HT-29 (cell line): ENCODE results near the gene AIFM1. TPM values are rescaled to one million over a fixed set of nuclear protein-coding genes. Genes with fewer than 3 reads are reported as not detected.
A peak's percentile ranks its signal among the peaks of the same experiment; 100 is the strongest.

Experiments used
- DNase-seq: peaks from one replicate; pipeline ENCODE4 v3.0.0-alpha.2; 2015; ENCODE audit warnings: low spot score
- total RNA-seq: library from RNA; depleted of rRNA; stranded (reverse); fragments of >200 nt; shearing (Covaris generic); gene quantifications from 2 replicates; pipeline ENCODE4 v1.2.3, GENCODE V29; 2014; rRNA removed

Gene AIFM1
- total RNA-seq: 28.4 and 39.7 TPM in 2 replicates

DNA sequence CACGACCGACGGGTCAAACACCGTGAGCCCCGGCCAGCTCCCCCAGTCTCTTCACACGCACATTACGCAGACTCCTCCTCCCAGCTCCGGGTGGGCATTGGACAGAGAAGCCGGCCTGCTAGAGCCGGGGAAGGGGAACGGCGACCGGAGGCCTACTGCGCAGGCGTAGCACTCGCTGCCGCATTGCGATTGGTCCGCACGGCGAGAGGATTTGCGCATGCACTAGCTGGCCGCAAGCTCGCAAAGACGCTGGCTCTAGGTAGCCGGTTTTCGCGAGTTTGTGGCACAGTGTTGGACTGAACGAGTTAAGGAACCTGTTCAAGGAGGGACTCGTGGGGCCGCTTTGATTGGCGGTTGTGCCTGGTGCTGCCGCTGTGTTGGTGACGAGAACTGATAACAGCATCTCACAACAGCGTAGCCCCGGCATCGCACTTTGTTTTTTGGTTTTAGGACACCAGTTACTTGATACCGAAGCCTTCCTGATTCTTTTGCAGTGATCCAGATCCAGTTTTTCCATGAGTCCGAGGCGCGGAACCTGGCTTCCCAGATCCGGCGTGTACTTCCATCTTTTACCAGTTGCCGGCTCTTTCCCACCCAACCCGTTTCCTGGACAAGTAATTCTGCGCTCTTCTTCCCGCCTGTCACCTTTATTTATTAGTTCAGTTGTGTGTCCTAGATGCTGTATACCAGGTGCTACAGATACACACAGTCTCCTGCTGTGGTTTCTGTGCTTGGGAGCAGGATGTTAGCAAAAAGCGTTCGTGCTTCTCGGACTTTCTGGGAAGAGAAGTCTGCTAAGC is at the start of gene AIFM1:
Gene AIFM1 (minus strand): TSS at position 139 of the 800 bp plus-strand sequence. CDS start 185 bp downstream, outside the sequence.
- peak; percentile 92 for DNase-seq

DNA sequence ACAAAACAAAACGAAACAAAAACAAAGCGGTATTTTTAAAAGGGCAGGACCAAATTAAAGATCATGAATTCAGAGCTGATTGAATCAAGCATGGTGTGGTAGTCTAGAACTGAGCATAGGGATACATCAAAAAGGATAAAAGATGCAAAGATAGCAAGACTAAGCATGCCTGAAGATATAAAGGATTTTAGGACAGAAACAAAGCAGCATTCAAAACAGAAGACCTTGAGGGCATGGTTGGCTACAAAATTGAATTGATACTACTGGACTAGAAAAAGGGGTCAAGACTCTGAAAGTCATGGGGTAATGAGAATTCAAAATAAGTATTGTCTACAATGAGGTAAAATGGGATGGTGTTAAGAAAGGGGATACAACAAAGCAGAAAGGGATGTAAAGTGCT is 47.7 kb upstream of the AIFM1 start:
- DNase-seq: no peak

DNA sequence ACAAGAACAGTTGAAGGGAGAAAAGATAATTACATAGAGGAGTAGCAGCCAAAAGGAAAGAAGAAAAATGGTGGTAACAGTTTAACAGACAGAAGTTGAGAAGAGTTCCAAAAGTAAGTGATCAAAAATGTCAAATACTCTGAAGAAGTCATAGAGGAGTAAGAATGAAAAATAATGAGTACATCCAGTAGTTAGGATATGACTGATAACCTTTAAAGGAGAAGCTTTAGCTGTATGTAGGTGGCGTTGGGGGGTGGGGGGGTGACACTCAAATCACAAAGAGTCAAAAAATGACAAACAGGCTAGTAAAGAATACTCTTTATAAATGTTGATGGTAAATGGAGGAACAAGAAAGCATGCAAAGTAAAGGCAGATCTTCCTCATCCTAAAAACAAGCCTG is 46.7 kb upstream of the AIFM1 start:
- DNase-seq: no peak

DNA sequence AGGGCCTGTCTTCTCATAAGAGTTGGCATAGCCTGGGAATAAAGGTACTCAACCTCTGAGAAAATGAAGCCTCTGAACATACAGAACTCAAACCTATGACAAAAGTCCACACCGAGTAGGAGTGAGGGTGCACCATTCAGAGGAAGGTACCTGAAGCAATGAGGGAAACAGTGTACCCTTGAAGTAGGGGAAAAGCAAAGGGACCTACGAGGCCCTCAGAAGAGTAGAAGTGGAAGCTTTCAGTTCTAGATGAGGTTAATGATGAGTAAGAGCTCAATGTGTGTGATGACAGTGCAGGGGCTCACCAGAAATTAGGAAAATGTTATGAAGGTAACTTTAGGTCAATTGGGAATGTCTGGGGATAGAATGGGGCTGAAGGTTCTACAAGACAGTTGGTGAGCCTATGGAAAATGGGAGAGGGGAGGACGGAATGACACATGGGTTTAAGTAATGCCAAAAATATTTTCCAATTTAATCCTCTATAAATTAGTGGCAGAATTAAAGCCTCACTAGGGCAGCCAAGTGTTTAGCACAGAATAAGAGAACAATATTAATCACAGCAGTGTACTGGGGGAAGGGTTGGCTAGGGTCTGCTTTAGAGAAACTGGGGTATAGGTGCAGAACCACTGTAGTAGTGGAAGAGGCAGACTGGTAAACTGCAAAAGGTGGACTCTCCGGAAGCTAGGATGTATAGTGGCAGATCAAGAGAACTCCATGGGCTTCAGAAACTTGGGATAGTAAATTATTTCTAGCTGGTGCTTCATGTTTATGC is 46.0 kb upstream of the AIFM1 start:
- no peak for DNase-seq

DNA sequence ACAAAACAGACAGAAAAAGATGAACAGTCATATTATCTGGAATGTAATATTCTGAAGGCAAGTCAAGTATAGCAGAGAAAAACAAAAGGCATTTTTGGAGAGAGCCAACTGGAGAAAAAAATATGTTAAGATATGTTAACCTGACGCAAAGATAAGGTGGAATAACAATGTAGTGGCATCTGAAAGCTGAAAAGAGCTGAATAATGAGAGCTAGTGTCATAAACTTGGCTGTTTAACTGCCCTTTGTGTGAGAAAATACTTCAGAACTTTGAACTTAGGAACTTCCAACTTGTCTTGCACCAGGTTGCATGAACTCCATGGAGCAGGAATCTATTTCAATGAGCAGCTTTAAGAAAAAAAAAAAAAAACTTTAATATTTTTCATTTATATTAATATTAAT is 39.0 kb upstream of the AIFM1 start:
- no peak for DNase-seq

DNA sequence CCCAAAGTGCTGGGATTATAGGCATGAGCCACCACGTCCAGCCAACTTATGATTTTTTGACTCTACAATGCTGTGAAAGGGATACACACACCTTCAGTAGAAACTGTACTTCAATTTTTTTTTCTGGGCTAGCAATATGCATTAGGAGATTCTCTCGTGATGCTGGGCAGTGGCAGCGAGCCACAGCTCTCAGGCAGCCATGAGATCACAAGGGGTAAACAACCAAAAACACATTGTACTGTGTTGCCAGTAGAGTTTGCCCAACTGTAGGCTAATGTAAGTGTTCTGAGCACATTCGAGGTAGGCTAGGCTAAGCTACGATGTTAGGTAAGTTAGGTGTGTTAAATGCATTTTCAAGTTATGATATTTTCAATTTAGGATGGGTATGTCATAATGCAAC is 31.8 kb upstream of the AIFM1 start:
- DNase-seq: no peak

DNA sequence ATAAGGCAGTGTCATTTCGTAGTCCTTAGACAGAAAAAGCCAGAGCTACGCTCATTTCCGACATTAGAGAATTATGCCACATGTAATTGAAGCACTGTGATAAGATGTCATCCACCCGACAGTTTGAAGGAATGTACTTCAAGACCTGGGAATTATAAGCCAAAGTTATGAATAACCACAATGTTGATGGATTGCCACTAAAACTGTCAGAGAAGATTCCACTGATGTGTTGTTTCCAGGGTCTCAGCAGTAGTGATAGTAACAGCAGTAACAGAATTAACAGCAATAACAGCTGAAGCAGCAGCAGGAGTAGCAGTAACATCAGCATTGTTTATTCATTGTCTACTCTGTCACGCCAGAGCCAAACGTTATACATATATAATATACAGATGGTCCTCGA is 30.8 kb upstream of the AIFM1 start:
- no peak for DNase-seq

DNA sequence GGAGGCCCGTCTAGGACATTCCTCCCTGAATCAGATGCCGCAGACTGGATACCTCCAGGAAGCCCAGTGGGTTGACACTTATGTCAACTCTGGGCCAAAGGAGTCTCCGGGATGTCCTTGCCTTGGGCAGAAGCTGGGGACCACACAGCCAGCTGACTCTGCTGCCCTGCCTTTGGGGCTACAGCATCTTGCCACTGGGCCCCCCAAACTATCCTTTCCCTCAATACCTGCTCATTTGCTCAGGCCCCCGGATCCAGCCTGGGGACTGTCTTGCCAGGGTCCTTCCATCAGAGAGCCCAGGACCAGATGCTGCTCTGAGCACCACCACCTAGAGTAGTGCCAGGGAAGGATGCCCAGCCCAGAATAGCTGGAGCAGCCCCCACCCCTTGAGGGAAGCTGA is 25.2 kb upstream of the AIFM1 start:
- DNase-seq: no peak

DNA sequence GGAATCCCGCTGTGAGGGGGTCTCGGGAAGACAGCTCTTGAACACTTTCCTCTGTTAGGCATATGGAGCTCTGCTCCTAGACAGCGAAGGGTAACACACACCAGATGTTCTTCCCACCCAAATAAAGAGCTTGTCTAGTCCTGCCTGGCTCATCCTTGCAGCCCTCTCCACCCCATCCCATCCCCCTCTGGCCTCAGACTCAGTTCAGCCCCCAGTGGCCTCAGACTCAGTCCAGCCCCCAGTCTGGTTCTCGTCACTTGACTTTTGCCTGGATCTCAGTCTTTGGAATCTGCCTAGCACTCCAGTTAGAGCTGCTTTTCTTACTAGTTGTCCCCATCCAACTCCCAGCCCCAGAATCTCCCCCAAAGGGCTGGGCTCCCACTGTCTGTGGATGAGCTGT is 21.0 kb upstream of the AIFM1 start:
- DNase-seq: no peak

DNA sequence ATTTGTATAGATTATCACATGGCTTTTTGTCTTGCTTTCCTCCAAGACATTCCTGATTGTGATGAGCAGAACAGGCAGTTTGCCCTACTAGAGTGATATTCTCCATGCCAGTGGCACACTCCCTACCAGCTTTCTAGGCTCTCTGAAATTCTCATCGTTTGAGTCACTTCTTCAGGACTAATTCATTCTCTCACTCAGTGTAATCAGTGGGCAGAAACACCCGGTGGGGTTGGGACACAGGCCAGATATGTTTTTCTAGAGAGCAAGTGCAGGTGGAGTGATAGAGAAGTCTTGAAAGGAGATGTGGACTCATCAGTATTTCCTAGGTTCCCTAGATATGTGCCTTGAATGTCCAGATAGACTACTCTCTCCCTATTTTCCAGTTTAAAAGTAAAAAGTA is 19.2 kb upstream of the AIFM1 start:
- no peak for DNase-seq

DNA sequence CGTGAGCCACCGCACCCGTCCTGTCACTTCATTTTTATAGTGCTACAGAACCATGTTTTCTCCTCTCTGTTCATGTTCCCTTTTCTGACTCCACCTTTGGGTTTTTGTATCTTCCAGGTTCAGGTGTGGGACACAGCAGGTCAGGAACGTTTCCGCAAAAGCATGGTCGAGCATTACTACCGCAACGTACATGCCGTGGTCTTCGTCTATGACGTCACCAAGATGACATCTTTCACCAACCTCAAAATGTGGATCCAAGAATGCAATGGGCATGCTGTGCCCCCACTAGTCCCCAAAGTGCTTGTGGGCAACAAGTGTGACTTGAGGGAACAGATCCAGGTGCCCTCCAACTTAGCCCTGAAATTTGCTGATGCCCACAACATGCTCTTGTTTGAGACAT is 18.5 kb upstream of the AIFM1 start:
- DNase-seq: no peak

DNA sequence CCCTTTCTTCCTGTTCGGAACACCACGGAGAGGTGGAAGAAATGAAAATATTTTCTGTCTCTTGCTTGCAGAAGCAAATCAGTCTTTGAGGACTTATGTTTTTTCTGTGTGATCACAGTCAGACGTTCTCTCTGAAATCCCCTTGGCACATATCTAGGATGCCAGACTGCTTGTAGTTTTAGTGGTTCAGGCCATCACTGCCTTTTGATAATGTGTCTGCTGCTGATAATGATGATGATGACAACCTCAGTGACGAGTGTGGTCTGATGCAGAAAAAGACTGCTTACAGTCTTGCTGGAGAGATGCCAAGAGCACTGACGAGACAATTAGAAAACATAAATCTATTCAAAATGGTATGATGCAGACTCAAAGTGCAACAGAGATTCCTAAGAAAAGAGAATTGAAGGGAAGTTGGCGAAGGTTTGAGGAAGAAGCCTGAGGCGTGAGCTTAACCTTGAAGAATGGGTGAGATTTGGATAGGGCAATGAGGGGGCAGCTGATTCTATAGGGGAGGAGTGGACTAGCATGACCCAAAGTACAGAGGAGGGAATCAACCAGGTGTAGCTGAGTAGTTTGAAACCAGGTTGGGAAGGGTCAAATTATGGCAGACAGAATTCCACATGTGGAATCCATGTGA is 14.1 kb upstream of the AIFM1 start:
- DNase-seq: no peak

DNA sequence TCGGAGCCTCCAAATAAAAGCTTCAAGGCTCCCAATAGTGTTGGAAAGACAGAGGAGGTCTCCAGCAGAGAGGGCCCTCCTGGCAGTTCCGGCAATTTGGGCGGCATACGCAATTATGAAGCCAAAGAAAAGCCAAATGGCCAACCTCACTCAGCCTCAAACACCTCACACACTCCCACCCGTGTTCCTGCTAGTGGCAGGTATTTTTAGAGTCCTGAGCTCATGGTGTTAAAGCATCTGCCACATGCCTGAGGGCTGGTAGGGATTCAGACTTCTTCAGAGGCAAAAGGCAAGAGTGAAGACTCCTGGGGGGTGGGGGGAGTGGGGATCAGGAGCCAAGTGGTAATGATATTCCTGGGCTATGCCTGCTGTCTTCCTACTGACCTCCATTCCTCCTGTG is 13.5 kb upstream of the AIFM1 start:
- DNase-seq: no peak

DNA sequence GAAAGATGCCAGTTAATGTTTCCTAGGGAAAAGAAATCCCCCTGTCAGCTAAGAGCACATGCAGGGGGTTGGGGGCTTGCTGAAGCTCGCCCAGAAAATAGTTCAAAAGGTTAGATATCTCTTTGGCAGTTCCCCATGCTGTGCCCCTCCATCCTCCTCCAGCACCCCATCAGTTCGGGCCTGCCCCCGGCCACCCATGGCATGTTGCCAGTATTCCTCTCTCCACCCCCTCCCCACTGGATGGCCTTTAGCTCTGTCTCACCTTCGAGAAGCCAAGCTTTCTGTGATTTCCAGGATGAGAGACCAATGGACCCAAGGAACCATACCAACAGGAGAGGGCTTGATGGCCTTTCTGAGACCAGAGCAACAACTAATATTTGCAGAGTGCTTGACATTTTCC is 11.3 kb upstream of the AIFM1 start:
- DNase-seq: no peak

DNA sequence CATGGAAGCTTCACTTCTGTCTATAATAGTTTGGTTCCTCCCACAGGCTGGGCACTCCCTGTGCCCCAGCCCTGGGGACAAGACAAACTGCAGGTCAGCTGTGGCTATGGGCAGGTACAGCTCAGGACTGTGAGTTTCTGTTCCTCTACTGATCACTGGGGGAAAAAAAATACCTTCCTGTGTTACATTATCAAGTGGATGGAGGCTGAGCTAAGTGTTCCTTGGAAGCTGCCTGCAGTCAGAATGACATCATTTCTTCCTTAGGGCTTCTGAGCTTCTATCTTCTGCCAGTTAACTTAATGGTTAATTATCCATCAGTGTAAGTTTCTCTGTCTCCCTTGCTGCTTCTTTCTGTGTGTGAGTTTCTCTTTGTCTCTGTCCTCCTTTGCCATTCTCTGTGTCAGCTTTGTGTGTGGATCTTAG is 10.7 kb upstream of the AIFM1 start:
- DNase-seq: no peak

DNA sequence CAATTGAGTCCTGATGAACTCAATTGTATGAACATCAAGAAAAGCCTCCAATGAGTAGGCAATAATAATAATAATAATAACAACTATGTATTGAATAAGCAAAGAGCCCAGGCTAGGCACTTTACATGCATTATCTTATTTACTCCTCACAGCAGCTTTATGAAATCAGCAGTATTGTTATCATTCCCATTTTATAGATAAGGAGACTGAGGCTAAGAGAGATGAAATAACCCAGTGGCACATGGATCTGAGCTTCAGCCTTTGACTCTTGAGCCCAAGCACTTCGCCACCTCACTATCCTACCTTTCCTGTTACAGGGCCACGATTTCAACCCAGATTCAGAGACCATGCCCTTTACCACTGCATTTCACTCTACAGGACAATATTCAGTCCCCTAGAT is 9.3 kb upstream of the AIFM1 start:
- no peak for DNase-seq

DNA sequence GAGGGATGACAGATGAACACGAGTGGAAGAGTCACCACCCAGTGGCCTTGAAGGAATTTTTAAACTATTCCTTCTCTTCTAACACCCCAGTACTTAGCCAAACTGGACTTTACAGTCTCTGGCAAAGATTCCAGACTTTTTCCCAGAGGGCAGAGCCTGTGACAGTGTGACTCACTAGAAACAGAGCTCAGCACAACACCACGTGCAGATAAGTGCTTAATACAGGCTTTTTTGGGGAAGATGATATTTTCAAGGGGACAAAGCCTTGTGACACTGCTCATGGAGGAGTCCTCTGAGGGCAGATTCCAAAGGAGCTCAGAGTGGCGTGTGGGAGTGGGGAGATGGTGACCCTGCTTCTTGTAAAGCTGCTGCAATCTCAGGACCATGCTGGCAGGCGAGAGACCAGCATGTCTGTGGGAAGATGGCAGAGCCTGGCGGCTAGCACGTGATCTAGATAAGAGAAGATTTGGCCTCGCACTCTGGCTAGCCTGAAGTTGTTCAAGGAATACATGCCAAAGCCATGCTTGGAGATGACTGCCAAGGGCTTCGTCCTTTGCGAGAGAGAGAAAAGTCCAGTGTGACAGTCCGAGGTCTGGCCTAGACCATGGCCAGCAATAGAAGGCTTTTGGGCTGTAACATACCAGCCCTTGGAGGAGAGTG is 8.5 kb upstream of the AIFM1 start:
- DNase-seq: no peak

DNA sequence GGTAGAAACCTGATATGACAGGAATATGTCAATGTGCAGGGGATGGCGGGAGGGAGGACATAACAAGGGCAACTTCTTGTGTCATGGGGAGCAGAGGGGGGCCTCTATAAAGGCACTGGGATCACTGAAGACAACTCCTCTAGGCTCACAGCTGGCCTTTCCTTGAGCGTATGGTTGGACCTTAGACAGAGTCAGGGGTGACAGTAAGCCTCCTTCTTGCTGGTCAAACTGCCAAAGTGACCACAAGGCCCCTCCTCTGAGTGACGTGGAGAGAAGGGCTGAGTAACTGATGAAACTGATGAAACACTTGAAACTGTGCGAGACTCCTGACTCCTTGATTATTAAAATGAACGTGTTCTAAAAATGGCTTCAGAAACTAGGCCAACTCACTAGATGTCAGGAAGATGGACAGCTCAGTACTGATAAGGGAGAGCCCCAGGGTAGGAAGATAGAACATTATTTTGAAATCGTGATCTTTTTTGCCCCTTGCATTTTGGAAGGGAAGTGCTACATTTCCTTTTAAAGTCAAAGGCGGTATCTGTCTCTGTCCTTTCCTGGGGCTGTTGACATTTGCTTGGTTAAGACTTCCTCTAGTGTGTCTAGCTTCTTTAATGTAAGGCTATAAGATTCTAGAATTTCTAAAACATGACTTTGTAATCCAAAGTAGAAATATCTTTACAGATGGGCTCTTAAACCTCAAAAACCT is 7.7 kb upstream of the AIFM1 start:
- DNase-seq: no peak

DNA sequence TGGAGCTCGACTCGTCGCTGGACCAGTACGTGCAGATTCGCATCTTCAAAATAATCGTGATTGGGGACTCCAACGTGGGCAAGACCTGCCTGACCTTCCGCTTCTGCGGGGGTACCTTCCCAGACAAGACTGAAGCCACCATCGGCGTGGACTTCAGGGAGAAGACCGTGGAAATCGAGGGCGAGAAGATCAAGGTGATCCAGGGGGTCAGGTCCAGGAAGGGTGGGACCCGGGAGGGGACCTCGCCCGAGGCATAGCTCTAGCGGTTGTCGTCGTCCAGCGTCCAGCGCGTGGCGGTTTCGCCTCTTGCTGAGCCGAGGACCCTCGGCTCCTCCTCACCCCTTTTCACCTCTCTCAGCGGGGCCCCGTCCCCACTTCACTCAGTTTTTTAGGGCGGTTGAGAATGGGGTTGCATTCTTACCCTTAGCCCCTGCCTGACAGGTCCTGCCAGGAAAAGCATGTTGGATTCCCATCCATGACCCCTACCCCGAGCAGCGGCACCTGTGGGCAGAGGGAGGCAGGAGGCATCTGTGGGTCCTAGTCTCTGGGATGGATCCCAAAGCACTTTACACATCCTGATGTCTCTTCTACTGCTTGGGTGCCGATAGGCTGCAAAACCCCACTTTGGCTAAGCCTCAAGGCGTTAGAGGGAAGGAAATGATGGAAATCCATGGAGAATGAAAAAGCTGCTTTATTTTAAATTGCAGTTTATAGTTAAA is 6.6 kb upstream of the AIFM1 start:
- DNase-seq: no peak

DNA sequence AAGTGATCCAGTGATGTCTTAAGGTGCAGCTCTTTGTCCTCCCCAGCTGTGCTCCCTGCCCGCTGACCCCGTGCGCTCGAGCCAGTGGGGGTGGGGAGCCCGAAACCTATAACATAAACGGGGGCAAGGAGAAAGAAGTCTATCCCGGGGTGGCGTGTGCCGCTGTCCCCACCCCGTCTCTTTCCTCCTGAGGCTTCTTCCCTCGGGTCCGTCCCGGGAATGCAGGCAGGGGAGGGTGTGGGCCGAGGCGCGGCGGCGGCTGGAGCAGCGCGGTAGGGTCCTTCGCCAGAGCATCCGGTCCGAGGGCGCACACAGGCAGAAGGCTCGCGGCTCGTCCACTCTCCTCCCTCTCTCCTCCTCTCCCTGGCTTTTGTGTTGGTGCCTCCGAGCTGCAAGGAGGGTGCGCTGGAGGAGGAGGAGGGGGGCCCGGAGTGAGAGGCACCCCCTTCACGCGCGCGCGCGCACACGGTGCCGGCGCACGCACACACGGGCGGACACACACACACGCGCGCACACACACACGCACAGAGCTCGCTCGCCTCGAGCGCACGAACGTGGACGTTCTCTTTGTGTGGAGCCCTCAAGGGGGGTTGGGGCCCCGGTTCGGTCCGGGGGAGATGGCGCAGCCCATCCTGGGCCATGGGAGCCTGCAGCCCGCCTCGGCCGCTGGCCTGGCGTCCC is 5.9 kb upstream of the AIFM1 start, which contains the start of gene RAB33A:
Gene RAB33A (plus strand): TSS at position 517 of the 681 bp plus-strand sequence. CDS start 101 bp downstream, at position 618.
- DNase-seq: no peak
